LNCaP clone FGC (cell line): ENCODE data around the gene TAMALIN.
A peak's percentile ranks its signal among the peaks of the same experiment; 100 is the strongest.

Source experiments
- DNase-seq: peaks from one replicate; pipeline ENCODE4 v3.0.0-alpha.2; 2011; ENCODE audit warnings: low read depth
- H3K4me3 ChIP-seq: 2 replicates; pipeline ENCODE4 v1.5.1; 2011; ENCODE audit warnings: mild to moderate bottlenecking, low read depth, low read length, control low read depth
- CTCF ChIP-seq: IDR thresholded peaks from 2 replicates; pipeline ENCODE4 v1.5.1; 2012; ENCODE audit warnings: mild to moderate bottlenecking; ENCODE audit not compliant: control insufficient read depth, insufficient read depth; ENCODE audit errors: extremely low read depth

Gene TAMALIN

GRCh38 chr12:51994959-51995358, 11.8 kb upstream of the TAMALIN start:
- H3K4me3 ChIP-seq: no peak overlapping the region
- TF ChIP-seq CTCF: no peak
- DNase-seq: no peak

GRCh38 chr12:51997136-51997535, 9.6 kb upstream of the TAMALIN start:
- no peak for TF ChIP-seq CTCF
- no peak overlapping the region for H3K4me3 ChIP-seq
- no peak for DNase-seq

- no peak for DNase-seq
- H3K4me3 ChIP-seq: no peak overlapping the region
- no peak for TF ChIP-seq CTCF
Measured at GRCh38 chr12:52003016-52003550, 3.7 kb upstream of the TAMALIN start.

GRCh38 chr12:52003591-52003990, 3.2 kb upstream of the TAMALIN start:
- DNase-seq: no peak
- no peak for TF ChIP-seq CTCF
- H3K4me3 ChIP-seq: no peak overlapping the region

- peak; percentile 70 for TF ChIP-seq CTCF
- DNase-seq: no peak
- no peak overlapping the region for H3K4me3 ChIP-seq
Measured at GRCh38 chr12:52004042-52004648, 2.6 kb upstream of the TAMALIN start.

- no peak for TF ChIP-seq CTCF
- DNase-seq: no peak
- no peak overlapping the region for H3K4me3 ChIP-seq
Measured at GRCh38 chr12:52005218-52005902, 1.4 kb upstream of the TAMALIN start.
